Raji (cell line): ENCODE data around the gene LRG1.

Experiments used
- POLR2A ChIP-seq: IDR thresholded peaks from 2 replicates; pipeline ENCODE4 v1.6.1; 2011; ENCODE audit warnings: low read depth, low read length, control low read depth; ENCODE audit not compliant: insufficient read depth

Gene LRG1

DNA sequence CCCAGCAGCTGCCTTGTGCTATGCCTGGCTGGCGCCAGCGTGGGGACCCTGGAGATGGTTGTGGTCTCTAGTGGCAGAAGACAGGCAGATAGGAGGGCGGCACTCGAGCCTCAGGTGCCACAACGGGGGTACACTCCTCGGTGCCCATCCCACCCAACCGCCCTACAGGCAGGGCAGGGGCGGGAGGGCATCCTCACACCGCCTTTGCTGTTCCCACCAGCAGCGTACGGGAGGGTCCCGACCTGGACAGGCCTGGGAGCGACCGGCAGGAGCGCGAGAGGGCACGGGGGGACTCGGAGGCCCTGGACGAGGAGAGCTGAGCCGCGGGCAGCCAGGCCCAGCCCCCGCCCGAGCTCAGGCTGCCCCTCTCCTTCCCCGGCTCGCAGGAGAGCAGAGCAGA lies 38.1 kb downstream of the LRG1 start:
- TF ChIP-seq POLR2A, result no peak

DNA sequence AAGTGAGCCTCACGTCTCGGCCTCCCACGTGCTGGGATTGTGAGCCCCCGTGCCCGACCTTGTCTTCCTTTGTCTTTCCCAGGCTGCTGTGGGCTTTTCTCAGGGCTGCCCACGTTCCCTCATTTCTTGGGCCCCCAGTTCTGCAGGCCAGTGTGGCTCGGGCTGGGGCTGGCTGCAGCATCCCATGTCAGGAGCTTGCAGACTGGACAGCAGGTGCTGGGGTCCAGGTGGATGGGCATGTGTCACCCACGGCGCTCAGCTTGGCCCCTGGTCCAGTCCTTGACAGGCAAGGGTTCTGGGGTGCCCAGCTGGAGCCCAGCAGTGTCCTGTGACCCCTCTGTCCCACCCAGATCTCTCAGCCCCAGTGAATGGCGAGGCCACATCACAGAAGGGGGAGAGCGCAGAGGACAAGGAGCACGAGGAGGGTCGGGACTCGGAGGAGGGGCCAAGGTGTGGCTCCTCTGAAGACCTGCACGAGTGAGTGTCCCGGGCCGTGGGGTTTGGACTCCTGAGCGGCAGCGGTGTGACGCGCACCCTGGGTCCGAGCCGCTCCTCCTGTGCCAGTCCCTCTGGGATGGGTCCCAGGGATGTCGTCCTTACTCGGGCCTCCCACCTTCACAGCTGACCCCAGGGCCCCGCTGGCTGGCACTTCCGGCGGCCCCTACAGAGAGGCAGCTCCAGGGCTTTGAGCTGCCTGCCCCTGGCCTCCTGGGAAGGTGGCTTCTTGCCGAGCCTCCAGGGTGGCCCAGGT lies 38.8 kb downstream of the LRG1 start:
- no peak for TF ChIP-seq POLR2A

DNA sequence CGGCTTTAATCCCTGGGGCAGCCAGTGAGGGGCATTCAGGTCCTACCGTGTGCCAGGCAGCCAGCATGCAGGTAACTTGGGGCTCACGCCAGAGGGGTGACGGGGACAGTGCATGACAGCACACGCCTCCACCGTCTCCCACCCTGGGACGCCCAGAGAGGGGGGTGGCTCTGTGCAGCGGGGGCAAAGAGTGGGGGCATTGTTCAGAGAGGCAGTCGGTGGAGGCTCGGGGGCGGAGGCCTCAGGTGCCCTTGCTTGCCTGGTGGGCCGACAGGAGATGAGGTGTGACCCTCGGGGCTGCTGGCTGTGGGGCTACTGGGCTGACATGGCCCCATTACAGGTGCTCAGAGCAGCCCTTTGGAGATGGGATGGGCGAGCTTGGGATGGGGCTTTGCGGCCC lies 40.0 kb downstream of the LRG1 start:
- TF ChIP-seq POLR2A, result no peak

DNA sequence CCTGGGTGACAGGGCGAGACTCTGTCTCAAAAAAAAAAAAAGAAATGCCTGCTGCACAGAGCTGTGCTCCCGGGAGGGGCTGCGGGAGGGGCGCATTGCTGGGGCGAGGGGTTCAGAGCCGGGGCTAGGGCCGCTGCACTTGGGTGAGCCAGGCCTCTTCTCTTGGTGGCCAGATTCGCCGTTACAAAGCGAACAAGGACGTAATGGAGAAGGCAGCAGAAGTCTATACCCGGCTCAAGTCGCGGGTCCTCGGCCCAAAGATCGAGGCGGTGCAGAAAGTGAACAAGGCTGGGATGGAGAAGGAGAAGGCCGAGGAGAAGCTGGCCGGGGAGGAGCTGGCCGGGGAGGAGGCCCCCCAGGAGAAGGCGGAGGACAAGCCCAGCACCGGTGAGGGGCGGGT lies 40.5 kb downstream of the LRG1 start:
- TF ChIP-seq POLR2A, result no peak

DNA sequence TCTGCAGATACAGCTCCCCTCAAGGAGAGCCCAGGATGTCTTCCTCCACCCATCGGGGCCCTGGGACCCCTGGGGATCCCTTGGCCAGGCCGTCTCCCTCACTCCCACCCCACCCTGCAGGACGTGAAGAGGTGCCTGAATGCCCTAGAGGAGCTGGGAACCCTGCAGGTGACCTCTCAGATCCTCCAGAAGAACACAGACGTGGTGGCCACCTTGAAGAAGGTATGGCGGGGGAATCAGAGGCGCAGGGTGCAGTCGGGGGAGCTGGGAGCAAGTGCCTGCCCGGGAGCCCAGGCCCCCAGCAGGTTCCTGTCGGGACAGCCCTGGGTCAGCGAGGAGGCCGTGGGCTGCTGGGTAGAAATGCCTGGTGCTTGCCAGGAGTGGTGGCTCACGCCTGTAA lies 41.1 kb downstream of the LRG1 start:
- TF ChIP-seq POLR2A, result no peak

DNA sequence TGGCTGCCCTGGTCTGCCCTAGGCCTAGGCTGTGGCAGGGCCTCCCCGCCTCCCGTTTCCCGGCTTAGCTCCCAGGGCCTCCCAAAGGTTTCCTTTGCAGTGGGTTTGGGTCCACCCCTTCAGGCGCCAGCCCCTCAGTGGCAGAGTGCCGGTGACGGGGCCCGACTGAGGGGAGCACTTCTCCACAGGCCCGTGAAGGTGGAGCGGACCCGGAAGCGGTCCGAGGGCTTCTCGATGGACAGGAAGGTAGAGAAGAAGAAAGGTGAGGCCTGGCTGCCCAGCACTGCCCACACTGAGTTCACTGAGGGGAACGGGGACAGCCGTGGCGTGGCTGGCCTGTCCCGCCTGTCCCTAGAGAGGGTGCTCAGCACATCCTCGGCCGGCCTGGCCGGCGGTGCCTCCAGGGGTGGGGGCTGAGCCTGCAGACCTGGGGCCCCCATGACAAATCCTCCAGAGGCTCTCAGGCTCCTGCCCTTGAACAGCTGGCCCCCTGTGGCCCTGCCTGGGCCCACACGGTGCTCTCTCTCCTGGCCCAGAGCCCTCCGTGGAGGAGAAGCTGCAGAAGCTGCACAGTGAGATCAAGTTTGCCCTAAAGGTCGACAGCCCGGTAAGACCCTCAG lies 42.0 kb downstream of the LRG1 start:
- TF ChIP-seq POLR2A, result no peak

DNA sequence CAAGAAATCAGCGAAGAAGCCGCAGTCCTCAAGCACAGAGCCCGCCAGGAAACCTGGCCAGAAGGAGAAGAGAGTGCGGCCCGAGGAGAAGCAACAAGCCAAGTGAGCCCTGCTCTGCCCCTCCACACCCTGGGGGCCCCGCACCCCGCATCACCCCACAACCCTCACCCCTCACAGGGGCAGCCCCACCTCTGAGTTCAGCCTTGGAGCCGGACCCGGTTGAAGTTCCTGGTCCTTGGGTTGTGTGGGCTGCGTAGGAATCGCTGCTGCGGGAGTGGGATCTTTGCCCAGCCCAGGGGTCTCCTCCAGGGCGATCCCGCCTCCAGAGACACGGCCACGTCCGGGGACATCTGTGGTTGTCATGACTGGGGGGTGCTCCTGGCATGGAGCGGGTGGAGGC lies 43.5 kb downstream of the LRG1 start:
- no peak for TF ChIP-seq POLR2A

DNA sequence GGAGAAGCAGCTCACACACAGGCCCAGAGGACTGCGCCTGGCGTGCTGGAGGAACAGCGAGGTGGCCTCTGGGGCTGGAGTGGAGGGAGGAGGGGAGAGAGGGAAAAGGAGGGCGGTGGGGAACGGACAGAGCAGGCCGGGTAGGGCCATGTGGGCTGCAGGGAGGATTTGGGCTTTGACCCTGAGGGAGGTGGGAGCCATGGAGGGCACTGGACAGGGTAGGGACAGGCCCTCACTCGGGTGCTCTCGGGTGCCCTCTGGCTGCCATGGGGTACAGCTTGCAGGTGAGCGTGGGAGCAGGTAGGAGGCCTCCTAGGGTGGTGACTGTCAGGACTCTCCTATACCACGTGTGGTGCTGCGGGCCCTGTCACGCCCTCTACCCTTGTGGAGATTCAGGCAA lies 44.4 kb downstream of the LRG1 start:
- TF ChIP-seq POLR2A, result no peak

DNA sequence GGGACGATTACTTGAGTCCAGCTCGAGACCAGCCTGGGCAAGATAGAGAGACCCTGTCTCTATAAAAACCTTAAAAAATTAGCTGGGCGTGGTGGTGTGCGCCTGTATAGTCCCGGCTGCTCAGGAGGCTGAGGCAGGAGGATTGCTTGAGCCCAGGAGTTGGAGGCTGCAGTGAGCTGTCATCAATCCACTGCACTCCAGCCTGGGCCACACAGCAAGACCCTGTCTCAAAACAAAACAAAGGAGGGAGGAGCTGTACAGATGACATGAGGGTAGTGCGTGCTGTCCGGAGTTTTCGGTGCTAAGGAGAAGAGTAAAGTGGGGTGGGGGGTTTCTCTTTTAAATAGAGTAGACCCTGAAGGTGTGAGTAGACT lies 45.2 kb downstream of the LRG1 start:
- no peak for TF ChIP-seq POLR2A

DNA sequence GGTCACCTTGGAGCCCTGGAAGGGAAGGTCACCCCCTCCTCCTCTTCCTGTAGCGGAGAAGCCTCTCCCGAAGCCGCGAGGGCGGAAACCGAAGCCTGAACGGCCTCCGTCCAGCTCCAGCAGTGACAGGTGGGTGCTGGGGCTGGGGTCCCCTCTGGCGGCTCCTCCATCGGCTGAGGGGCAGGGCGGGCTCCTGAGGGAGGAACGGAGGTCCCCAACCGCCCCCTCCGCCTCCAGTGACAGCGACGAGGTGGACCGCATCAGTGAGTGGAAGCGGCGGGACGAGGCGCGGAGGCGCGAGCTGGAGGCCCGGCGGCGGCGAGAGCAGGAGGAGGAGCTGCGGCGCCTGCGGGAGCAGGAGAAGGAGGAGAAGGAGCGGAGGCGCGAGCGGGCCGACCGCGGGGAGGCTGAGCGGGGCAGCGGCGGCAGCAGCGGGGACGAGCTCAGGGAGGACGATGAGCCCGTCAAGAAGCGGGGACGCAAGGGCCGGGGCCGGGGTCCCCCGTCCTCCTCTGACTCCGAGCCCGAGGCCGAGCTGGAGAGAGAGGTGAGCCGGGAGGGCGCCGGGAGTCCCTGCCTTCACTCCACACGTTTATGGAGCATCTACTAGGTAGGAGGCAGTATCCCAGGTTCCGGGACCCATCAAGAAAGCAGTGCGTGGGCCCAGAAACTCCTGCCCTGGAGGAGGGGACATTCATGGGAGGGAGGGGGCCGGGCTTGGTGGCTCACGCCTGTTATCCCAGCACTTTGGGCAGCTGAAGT lies 45.7 kb downstream of the LRG1 start:
- no peak for TF ChIP-seq POLR2A

DNA sequence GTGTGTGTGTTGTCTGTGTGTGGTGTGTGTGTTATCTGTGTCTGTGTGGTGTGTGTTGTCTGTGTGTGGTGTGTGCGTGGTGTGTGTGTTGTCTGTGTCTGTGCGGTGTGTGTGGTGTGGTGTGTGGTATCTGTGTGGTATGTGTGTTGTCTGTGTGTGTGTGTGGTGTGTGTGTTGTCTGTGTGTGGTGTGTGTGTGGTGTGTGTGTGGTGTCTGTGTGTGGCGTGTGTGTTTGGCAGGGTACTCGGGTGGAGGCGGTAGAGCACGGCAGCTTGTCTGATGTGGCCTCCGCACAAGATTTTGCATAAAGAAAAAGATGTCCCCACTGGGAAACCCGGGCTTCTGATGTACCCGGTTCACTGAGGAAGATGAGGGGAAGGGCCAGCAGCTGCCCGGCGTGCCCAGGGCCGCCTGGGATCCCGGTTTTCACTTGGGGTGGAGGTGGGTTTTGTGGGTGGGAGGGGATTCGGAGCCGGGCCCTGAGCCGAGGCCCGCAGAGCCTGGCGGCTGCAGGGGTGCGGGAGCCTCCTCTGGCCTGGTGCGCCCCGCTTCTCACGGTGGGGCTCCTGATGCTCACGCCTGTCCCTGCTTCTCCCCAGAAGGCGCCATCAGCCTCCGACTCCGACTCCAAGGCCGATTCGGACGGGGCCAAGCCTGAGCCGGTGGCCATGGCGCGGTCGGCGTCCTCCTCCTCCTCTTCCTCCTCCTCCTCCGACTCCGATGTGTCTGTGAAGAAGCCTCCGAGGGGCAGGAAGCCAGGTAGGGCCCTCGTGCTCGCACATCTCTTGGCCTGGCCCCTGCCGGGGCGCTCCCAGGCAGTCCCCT lies 46.5 kb downstream of the LRG1 start:
- no peak for TF ChIP-seq POLR2A

DNA sequence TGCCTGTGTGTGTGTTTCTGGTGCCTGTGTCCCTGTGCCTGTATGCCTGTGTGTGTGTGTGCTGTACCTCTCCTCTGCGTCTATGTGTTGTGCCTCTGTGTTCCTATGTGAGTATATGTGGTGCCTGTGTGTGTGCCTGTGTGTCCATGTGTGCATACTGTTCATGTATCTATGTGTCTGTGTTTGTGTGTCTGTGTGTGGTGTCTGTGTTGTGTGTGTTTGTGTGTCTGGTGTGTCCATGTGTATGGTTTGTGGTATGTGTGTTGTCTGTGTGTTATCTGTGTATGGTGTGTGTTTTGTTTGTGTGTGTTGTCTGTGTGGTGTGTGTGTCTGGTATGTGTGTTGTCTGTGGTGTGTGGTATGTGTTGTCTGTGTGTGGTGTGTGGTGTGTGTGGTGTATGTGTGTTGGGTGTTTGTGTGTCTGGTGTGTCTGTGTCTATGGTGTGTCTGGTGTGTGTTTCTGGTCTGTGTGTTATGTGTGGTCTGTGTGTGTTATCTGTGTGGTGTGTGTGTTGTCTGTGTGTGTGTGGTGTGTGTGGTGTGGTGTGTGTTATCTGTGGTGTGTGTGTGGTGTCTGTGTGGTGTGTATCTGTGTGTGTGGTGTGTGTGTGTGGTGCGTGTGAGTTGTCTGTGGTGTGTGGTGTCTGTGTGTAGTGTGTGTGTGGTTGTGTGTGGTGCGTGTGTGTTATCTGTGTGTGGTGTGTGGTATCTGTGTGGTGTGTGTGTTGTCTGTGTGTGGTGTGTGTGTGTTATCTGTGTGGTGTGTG lies 47.3 kb downstream of the LRG1 start:
- TF ChIP-seq POLR2A, result no peak

DNA sequence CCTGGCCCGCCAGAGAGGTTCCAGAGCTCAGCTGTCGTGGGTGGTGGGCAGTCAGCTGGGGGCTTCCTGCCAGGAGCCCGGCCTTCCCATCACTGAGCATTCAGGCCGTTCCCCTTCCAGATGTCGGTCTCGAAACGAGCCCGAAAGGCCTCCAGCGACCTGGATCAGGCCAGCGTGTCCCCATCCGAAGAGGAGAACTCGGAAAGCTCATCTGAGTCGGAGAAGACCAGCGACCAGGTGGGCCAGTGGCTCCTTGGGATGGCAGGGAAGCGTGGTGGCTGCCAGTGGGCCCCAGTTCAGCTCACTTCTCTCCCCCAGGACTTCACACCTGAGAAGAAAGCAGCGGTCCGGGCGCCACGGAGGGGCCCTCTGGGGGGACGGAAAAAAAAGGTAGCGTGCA lies 48.4 kb downstream of the LRG1 start:
- no peak for TF ChIP-seq POLR2A

DNA sequence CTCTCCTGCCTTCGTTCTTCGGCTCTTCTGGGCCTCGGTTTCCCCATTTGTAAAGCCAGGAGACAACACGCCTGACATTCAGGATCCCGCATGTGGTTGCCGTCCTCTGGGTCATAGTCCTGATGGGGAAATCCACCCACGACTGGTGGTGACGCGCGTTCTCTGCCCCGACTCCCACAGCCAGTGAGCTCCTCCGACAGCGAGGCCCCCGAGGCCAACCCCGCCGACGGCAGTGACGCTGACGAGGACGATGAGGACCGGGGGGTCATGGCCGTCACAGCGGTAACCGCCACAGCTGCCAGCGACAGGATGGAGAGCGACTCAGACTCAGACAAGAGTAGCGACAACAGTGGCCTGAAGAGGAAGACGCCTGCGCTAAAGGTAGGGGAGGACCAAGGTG lies 51.3 kb downstream of the LRG1 start:
- no peak for TF ChIP-seq POLR2A

DNA sequence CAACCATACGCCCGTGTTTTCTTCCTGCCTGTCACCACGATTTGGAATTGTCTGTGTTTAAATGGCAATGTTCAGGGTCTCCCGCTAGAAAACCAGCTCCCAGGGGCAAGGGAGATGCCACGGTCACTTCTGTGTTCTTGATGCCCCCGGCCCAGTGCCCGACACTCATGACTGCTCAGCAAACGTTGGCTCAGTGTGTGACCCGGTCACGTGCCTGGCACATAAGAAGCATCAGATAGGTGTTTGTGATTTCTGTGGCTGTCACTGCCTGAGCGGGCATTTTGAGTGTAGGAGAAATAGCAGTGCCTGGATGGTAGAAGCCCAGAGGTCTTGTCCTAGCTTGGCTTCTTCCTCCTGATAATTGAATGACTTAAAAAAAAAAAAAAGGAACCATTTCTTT lies 52.3 kb downstream of the LRG1 start:
- TF ChIP-seq POLR2A, result no peak
